C4-2B (cell line): Measurements from ENCODE around the gene CDH24.

Experiments
- H3K27ac ChIP-seq: fragments of 450-650 bp; 2 replicates; pipeline ENCODE4 v1.5.1; 2017
- CTCF ChIP-seq: fragments of 450-650 bp; conservative IDR thresholded peaks from 2 replicates; pipeline ENCODE4 v1.5.1; 2017; ENCODE audit warnings: mild to moderate bottlenecking
- ZFX ChIP-seq: fragments of 450-650 bp; IDR thresholded peaks from 2 replicates; pipeline ENCODE4 v1.6.1; 2017

The CDH24 gene

GRCh38 chr14:22998329-22999012, 58.8 kb downstream of the CDH24 start:
- H3K27ac ChIP-seq, result no peak overlapping the region
- no peak for TF ChIP-seq CTCF
- no peak for TF ChIP-seq ZFX

GRCh38 chr14:22997676-22998323, 59.5 kb downstream of the CDH24 start:
- TF ChIP-seq ZFX, result no peak
- TF ChIP-seq CTCF, result no peak
- H3K27ac ChIP-seq, result no peak overlapping the region
